GM19035 (cell line): ENCODE measurements around the gene ARIH2.

ENCODE experiments used
- ATAC-seq: cut with Tn5 transposase; IDR thresholded peaks from one replicate; pipeline ENCODE4 v1.9.1; 2021; ENCODE audit not compliant: unreplicated experiment

The ARIH2 gene

GRCh38 chr3:48928679-48929078, 10.0 kb downstream of the ARIH2 start:
- no peak for ATAC-seq

- ATAC-seq = no peak
These were observed 10.9 kb downstream of the ARIH2 start for GRCh38 chr3:48929358-48930035.

- ATAC-seq = no peak
These were observed 11.9 kb downstream of the ARIH2 start for GRCh38 chr3:48930590-48930989.

- no peak for ATAC-seq
These were observed 13.4 kb downstream of the ARIH2 start for GRCh38 chr3:48931944-48932580.

GRCh38 chr3:48934333-48934991, 15.8 kb downstream of the ARIH2 start:
- no peak for ATAC-seq

GRCh38 chr3:48935530-48935929, 16.9 kb downstream of the ARIH2 start:
- no peak for ATAC-seq

- ATAC-seq = no peak
These were observed 19.5 kb downstream of the ARIH2 start for GRCh38 chr3:48938156-48938555.

GRCh38 chr3:48938689-48939088, 20.0 kb downstream of the ARIH2 start:
- ATAC-seq = no peak

GRCh38 chr3:48945432-48945831, 26.8 kb downstream of the ARIH2 start:
- ATAC-seq = no peak

- no peak for ATAC-seq
These were observed 27.4 kb downstream of the ARIH2 start for GRCh38 chr3:48945891-48946549.

- no peak for ATAC-seq
These were observed 30.7 kb downstream of the ARIH2 start for GRCh38 chr3:48949376-48949717.

GRCh38 chr3:48950051-48950450, 31.4 kb downstream of the ARIH2 start:
- no peak for ATAC-seq

- no peak for ATAC-seq
These were observed 33.1 kb downstream of the ARIH2 start for GRCh38 chr3:48951764-48952163.

GRCh38 chr3:48952510-48953118, 34.0 kb downstream of the ARIH2 start:
- no peak for ATAC-seq

GRCh38 chr3:48957006-48957705, 38.5 kb downstream of the ARIH2 start:
- ATAC-seq = no peak

GRCh38 chr3:48960841-48961413, 42.3 kb downstream of the ARIH2 start:
- ATAC-seq = no peak

- no peak for ATAC-seq
These were observed 43.7 kb downstream of the ARIH2 start for GRCh38 chr3:48962340-48962739.

- ATAC-seq = no peak
These were observed 44.3 kb downstream of the ARIH2 start for GRCh38 chr3:48962939-48963338.

- ATAC-seq = no peak
These were observed 44.9 kb downstream of the ARIH2 start for GRCh38 chr3:48963591-48963990.

GRCh38 chr3:48966367-48966766, 47.7 kb downstream of the ARIH2 start:
- ATAC-seq = no peak
